ENCODE measurements around the gene MEIS2. TPM values are rescaled to one million over a fixed set of nuclear protein-coding genes. Genes with fewer than 3 reads are reported as not detected.

The MEIS2 gene
- total and polyA plus RNA-seq, 2 donors (not counting 3 experiments of a cell fraction or from before 2014, with no cell fraction given), result 22.5 to 26.2 TPM

- DNase-seq (ENCODE audit: low read depth, low spot score) (no peak), FAIRE-seq (no peak)
- Histone ChIP-seq H3K4me2 (ENCODE audit: insufficient read depth, low read length) (no peak overlapping the region), H3K9me3 (replicated peaks; ENCODE audit: control insufficient read depth, insufficient read depth, low read length) (no peaks in the 10 kb centered on the region), H3K9me1 (replicated peaks; ENCODE audit: control insufficient read depth, extremely low read depth, insufficient read depth, low read length) (no peaks in the 10 kb centered on the region), H3K4me3 (replicated peaks in 1 of 3; ENCODE audit: insufficient read depth in 1 of 3, low read depth in 1 of 3, low read length in 3 of 3) (no peak overlapping the region), H2AFZ (ENCODE audit: low read depth, low read length) (no peak overlapping the region), H3K27me3 (ENCODE audit: control insufficient read depth in 2 of 2, insufficient read depth in 2 of 2, low read length in 2 of 2) (peaks cover 72 to 83% of the 10 kb centered on the region in 2 experiments), H4K20me1 (replicated peaks; ENCODE audit: control insufficient read depth, extremely low read depth, insufficient read depth, low read length) (peaks cover 3% of the 10 kb centered on the region), H3K9ac (replicated peaks; ENCODE audit: extremely low read depth, insufficient read depth, low read length) (no peak overlapping the region), H3K36me3 (ENCODE audit: control insufficient read depth in 2 of 2, extremely low read depth in 1 of 2, insufficient read depth in 2 of 2, low read length in 2 of 2) (no peaks in the 10 kb centered on the region), H3K79me2 (ENCODE audit: control insufficient read depth, insufficient read depth, low read length) (no peaks in the 10 kb centered on the region), H3K4me1 (ENCODE audit: control insufficient read depth, extremely low read depth, insufficient read depth, low read length) (peaks cover 11% of the 10 kb centered on the region), H3K27ac (ENCODE audit: insufficient read depth, low read depth, low read length) (no peak overlapping the region)
- BruUV-seq (replicated peaks), result no TSS peak
- ChIA-PET POLR2A (no interaction called here), CTCF (no interaction called here)
- dilution Hi-C loops (cut with MboI; ENCODE audit: extremely low pct_ligation_motif_present, low sequenced_read_pairs), result no loop called here
- TF ChIP-seq MAX (IDR thresholded peaks at IDR 0.05; ENCODE audit: insufficient read depth, insufficient read length), result no peak
- intact Hi-C loops (cut with micrococcal nuclease), result no loop called here
Measured at GRCh38 chr15:36885771-36886170, 214.6 kb downstream of the MEIS2 start.

- no peak for FAIRE-seq
- no peak overlapping the region for H3K27ac ChIP-seq (ENCODE audit: insufficient read depth, low read depth, low read length)
Measured at GRCh38 chr15:36884936-36885635, 215.3 kb downstream of the MEIS2 start.

More at GRCh38 chr15:36884936-36885635, 215.3 kb downstream of the MEIS2 start:
- Histone ChIP-seq H2AFZ (ENCODE audit: low read depth, low read length) (no peak overlapping the region), H3K4me3 (replicated peaks in 1 of 3; ENCODE audit: insufficient read depth in 1 of 3, low read depth in 1 of 3, low read length in 3 of 3) (no peak overlapping the region), H4K20me1 (replicated peaks; ENCODE audit: control insufficient read depth, extremely low read depth, insufficient read depth, low read length) (peaks cover 3% of the 10 kb centered on the region), H3K9me3 (replicated peaks; ENCODE audit: control insufficient read depth, insufficient read depth, low read length) (no peaks in the 10 kb centered on the region), H3K9me1 (replicated peaks; ENCODE audit: control insufficient read depth, extremely low read depth, insufficient read depth, low read length) (no peaks in the 10 kb centered on the region), H3K27me3 (ENCODE audit: control insufficient read depth in 2 of 2, insufficient read depth in 2 of 2, low read length in 2 of 2) (peaks cover 78 to 90% of the 10 kb centered on the region in 2 experiments), H3K36me3 (ENCODE audit: control insufficient read depth in 2 of 2, extremely low read depth in 1 of 2, insufficient read depth in 2 of 2, low read length in 2 of 2) (no peaks in the 10 kb centered on the region), H3K79me2 (ENCODE audit: control insufficient read depth, insufficient read depth, low read length) (no peaks in the 10 kb centered on the region), H3K9ac (replicated peaks; ENCODE audit: extremely low read depth, insufficient read depth, low read length) (no peak overlapping the region), H3K4me1 (ENCODE audit: control insufficient read depth, extremely low read depth, insufficient read depth, low read length) (peaks cover 11% of the 10 kb centered on the region), H3K4me2 (ENCODE audit: insufficient read depth, low read length) (no peak overlapping the region)
- POLR2A ChIA-PET, result no interaction called here
- no peak for DNase-seq (ENCODE audit: low read depth, low spot score)
- dilution Hi-C loops (cut with MboI; ENCODE audit: extremely low pct_ligation_motif_present, low sequenced_read_pairs) (no loop called here), intact Hi-C loops (cut with micrococcal nuclease) (loop anchor here (5.0 kb wide), 4 partner anchors 308 to 1598 kb away; partner anchors contain the start of gene CDIN1)
- no TSS peak for BruUV-seq (replicated peaks)
- TF ChIP-seq EZH2 (IDR thresholded peaks at IDR 0.05; ENCODE audit: borderline replicate concordance, low read depth, low read length, severe bottlenecking) (no peak), MYC (IDR thresholded peaks at IDR 0.05; ENCODE audit: low read depth, low read length) (no peak), POLR2A (IDR thresholded peaks at IDR 0.05; ENCODE audit: low read depth, low read length) (no peak), JUN (IDR thresholded peaks at IDR 0.05; ENCODE audit: borderline replicate concordance, insufficient read depth, insufficient read length, low read depth) (no peak), POLR2AphosphoS5 (IDR thresholded peaks at IDR 0.05; ENCODE audit: insufficient read depth, low read depth, low read length) (no peak), FOS (IDR thresholded peaks at IDR 0.05; ENCODE audit: borderline replicate concordance, insufficient read depth, low read length) (no peak), GATA2 (IDR thresholded peaks at IDR 0.05; ENCODE audit: insufficient read depth, insufficient read length, low read depth, low read length) (no peak), MAX (IDR thresholded peaks at IDR 0.05; ENCODE audit: insufficient read depth, insufficient read length) (no peak)
- CTCF ChIA-PET, result interaction anchor here (1.2 to 3.7 kb wide), 5 partner anchors 199 to 1366 kb away, joined by 4 to 77 read pairs (median 11); no protein-coding TSS in a partner anchor
